OCI-LY1 (cell line): ENCODE data around the gene NDUFS4.

Experiments
- EZH2 ChIP-seq: fragments of 200-600 bp; sonication (generic), shearing (Covaris generic); IDR thresholded peaks from 2 replicates; pipeline ENCODE4 v1.8.0; 2017; ENCODE audit warnings: borderline replicate concordance, mixed run types, mild to moderate bottlenecking, antibody characterized with exemption, low read length, moderate library complexity, mixed read lengths
- TF ChIP-seq, protein P1 (sequence below): fragments of 200-600 bp; sonication (generic), shearing (Covaris generic); IDR thresholded peaks from 2 replicates; pipeline ENCODE4 v1.5.1; 2017; ENCODE audit warnings: mild to moderate bottlenecking, antibody characterized with exemption, low read length, moderate library complexity, mixed read lengths

DNA sequence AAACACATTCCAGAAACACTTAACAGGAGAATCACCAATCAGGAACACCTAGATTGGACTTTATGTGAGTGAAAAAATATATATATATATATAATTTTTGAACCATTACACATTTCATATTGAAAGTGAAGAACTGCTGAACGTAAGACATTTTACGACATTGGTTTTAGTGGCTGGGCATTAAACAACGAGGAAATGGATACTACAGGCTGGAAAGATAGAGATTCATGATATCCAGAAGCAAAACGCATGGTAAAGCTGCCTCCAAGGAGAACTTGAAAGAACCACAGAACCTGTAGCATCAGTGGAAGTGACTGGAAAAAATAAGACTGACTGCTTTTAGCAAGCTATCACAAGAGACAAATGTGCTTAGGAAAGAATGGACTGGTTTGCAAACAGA lies 13.2 kb upstream of the NDUFS4 start:
- TF ChIP-seq, protein P1, sequence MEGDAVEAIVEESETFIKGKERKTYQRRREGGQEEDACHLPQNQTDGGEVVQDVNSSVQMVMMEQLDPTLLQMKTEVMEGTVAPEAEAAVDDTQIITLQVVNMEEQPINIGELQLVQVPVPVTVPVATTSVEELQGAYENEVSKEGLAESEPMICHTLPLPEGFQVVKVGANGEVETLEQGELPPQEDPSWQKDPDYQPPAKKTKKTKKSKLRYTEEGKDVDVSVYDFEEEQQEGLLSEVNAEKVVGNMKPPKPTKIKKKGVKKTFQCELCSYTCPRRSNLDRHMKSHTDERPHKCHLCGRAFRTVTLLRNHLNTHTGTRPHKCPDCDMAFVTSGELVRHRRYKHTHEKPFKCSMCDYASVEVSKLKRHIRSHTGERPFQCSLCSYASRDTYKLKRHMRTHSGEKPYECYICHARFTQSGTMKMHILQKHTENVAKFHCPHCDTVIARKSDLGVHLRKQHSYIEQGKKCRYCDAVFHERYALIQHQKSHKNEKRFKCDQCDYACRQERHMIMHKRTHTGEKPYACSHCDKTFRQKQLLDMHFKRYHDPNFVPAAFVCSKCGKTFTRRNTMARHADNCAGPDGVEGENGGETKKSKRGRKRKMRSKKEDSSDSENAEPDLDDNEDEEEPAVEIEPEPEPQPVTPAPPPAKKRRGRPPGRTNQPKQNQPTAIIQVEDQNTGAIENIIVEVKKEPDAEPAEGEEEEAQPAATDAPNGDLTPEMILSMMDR, result no peak
- no peak for TF ChIP-seq EZH2
